PFSK-1 (cell line): ENCODE data around the gene LNX1.

Source experiments
- POLR2AphosphoS5 ChIP-seq: IDR thresholded peaks from 2 replicates; pipeline ENCODE4 v1.6.1; 2012; ENCODE audit warnings: low read depth, mild to moderate bottlenecking, control low read depth, low read length, moderate library complexity
- SIN3A ChIP-seq: IDR thresholded peaks from 2 replicates; pipeline ENCODE4 v1.6.1; 2012; ENCODE audit warnings: mild to moderate bottlenecking, low read length, moderate library complexity, borderline replicate concordance; ENCODE audit not compliant: insufficient read depth

- no peak for TF ChIP-seq SIN3A
- no peak for TF ChIP-seq POLR2AphosphoS5
These were observed 23.3 kb upstream of the LNX1 start for GRCh38 chr4:53614591-53614990.
